A549 (cell line): ENCODE measurements around the gene UNC5B. TPM values are rescaled to one million over a fixed set of nuclear protein-coding genes. Genes with fewer than 3 reads are reported as not detected.

Experiments used
- ATAC-seq, 2 experiments: fragments of 200-7000 bp in 1 of 2; fragments of >200 bp in 1 of 2; cut with Nextera tagmentation in 1 of 2; cut with Tn5 transposase in 1 of 2; 3 replicates each; pipeline versions ENCODE4 v1.8.0 to v1.9.1; 2018 to 2020; ENCODE audit warnings: mild to moderate bottlenecking in 1 of 2, moderate library complexity in 1 of 2
- CTCF ChIA-PET: fragments of 300-600 bp; sonication (Branson Sonifier 250); formaldehyde crosslinking; extraction: SDS; loops from one replicate; lab custom pipeline; 2021; ENCODE audit warnings: antibody characterized with exemption, inconsistent platforms; lab: Yijun Ruan, JAX
- POLR2A ChIA-PET: fragments of 350-600 bp; formaldehyde crosslinking; extraction: SDS; loops from one replicate; lab custom pipeline; 2021; ENCODE audit warnings: antibody characterized with exemption, inconsistent platforms; lab: Yijun Ruan, JAX
- DNase-seq, 2 experiments: peaks; one replicate each; pipeline versions ENCODE4 v3.0.0 to v3.0.0-alpha.2; 2011 to 2016; ENCODE audit warnings: low read depth in 1 of 2, low spot score in 1 of 2
- FAIRE-seq: peaks from 2 replicates; lab custom pipeline; 2011; peaks lifted over from hg19 to GRCh38; lab: Jason Lieb, UNC
- H3K27ac ChIP-seq, 2 experiments: fragments of >200 bp; sonication (Bioruptor Twin); formaldehyde crosslinking; 3 replicates each; pipeline ENCODE4 v1.5.1; 2016 to 2017
- H3K4me1 ChIP-seq: fragments of >200 bp; sonication (Bioruptor Twin); formaldehyde crosslinking; 3 replicates; pipeline ENCODE4 v1.6.1; 2016
- H3K4me2 ChIP-seq: fragments of >200 bp; sonication (Bioruptor Twin); formaldehyde crosslinking; 3 replicates; pipeline ENCODE4 v1.6.1; 2016
- H3K4me3 ChIP-seq: fragments of >200 bp; sonication (Bioruptor Twin); formaldehyde crosslinking; 3 replicates; pipeline ENCODE4 v1.5.1; 2016
- H3K9me3 ChIP-seq: fragments of >200 bp; sonication (Bioruptor Twin); formaldehyde crosslinking; 3 replicates; pipeline ENCODE4 v1.6.1; 2016
- BHLHE40 ChIP-seq: IDR thresholded peaks from 2 replicates; pipeline ENCODE4 v1.6.1; 2012; ENCODE audit warnings: low read depth, low read length, inconsistent platforms
- CBX8 ChIP-seq: fragments of 200-600 bp; sonication (generic); IDR thresholded peaks from 2 replicates; pipeline ENCODE4 v1.6.1; 2016
- EHMT2 ChIP-seq: fragments of 200-600 bp; sonication (generic); IDR thresholded peaks from 2 replicates; pipeline ENCODE4 v1.6.1; 2016; ENCODE audit warnings: antibody characterized with exemption, low read depth, mild to moderate bottlenecking, moderate library complexity
- FOSB ChIP-seq: fragments of 250-450 bp; sonication (Bioruptor Pico); IDR thresholded peaks from 2 replicates; pipeline ENCODE4 v1.5.0; 2020; ENCODE audit warnings: mild to moderate bottlenecking, moderate library complexity
- FOSL2 ChIP-seq, 2 experiments: fragments of 450-650 bp in 1 of 2; fragments of >200 bp in 1 of 2; sonication (Bioruptor Twin) in 1 of 2; formaldehyde crosslinking; IDR thresholded peaks; 2 replicates each; pipeline versions ENCODE4 v1.5.0 to v1.6.1; 2016 to 2020; ENCODE audit warnings: mild to moderate bottlenecking in 1 of 2, moderate library complexity in 1 of 2
- HDAC2 ChIP-seq: fragments of 200-600 bp; sonication (generic); IDR thresholded peaks from 2 replicates; pipeline ENCODE4 v1.6.1; 2016
- HOXB13 ChIP-seq: fragments of 250-450 bp; sonication (Bioruptor Pico); IDR thresholded peaks from 2 replicates; pipeline ENCODE4 v1.5.0; 2020; ENCODE audit warnings: low read depth, mild to moderate bottlenecking, moderate library complexity
- JUNB ChIP-seq: fragments of >200 bp; sonication (Bioruptor Twin); formaldehyde crosslinking; IDR thresholded peaks from 2 replicates; pipeline ENCODE4 v1.6.1; 2016
- KDM1A ChIP-seq: fragments of 200-600 bp; sonication (generic); IDR thresholded peaks from 2 replicates; pipeline ENCODE4 v1.6.1; 2016; ENCODE audit warnings: low read depth, mild to moderate bottlenecking
- KDM5A ChIP-seq: fragments of 200-600 bp; sonication (generic); IDR thresholded peaks from 2 replicates; pipeline ENCODE4 v1.6.1; 2016; ENCODE audit warnings: antibody characterized with exemption, mild to moderate bottlenecking
- NFE2L2 ChIP-seq: fragments of 150-350 bp; conservative IDR thresholded peaks from 2 replicates; pipeline ENCODE4 v1.6.1; 2014; ENCODE audit warnings: low read length
- NPAS2 ChIP-seq: fragments of 250-450 bp; sonication (Bioruptor Pico); IDR thresholded peaks from 2 replicates; pipeline ENCODE4 v1.8.0; 2022; ENCODE audit warnings: mild to moderate bottlenecking, moderate library complexity, borderline replicate concordance
- PHF8 ChIP-seq: fragments of 200-600 bp; sonication (generic); IDR thresholded peaks from 2 replicates; pipeline ENCODE4 v1.6.1; 2016; ENCODE audit warnings: low read depth, mild to moderate bottlenecking, antibody characterized with exemption, moderate library complexity, borderline replicate concordance
- POLR2A ChIP-seq: IDR thresholded peaks from 2 replicates; pipeline ENCODE4 v1.6.1; 2012; ENCODE audit warnings: mild to moderate bottlenecking, low read length
- RAD21 ChIP-seq, 2 experiments: fragments of >200 bp in 1 of 2; sonication (Bioruptor Twin) in 1 of 2; formaldehyde crosslinking in 1 of 2; IDR thresholded peaks in 1 of 2; conservative IDR thresholded peaks in 1 of 2; 2 replicates in 1 of 2; 3 replicates in 1 of 2; pipeline ENCODE4 v1.6.1; 2012 to 2018; ENCODE audit warnings: inconsistent platforms in 1 of 2
- RARB ChIP-seq: fragments of 250-450 bp; sonication (Bioruptor Pico); IDR thresholded peaks from 2 replicates; pipeline ENCODE4 v1.8.0; 2021; ENCODE audit warnings: mild to moderate bottlenecking, moderate library complexity
- RCOR1 ChIP-seq: fragments of 150-350 bp; IDR thresholded peaks from 2 replicates; pipeline ENCODE4 v1.6.1; 2014; ENCODE audit warnings: antibody characterized with exemption, low read length, low read depth
- RFX5 ChIP-seq: fragments of 450-650 bp; IDR thresholded peaks from 2 replicates; pipeline ENCODE4 v1.7.1; 2014; ENCODE audit warnings: antibody characterized with exemption, mild to moderate bottlenecking, moderate library complexity
- SREBF2 ChIP-seq: fragments of 450-650 bp; IDR thresholded peaks from 2 replicates; pipeline ENCODE4 v1.6.1; 2014; ENCODE audit warnings: mild to moderate bottlenecking, moderate library complexity
- TFCP2L1 ChIP-seq: fragments of 250-450 bp; sonication (Bioruptor Pico); IDR thresholded peaks from 2 replicates; pipeline ENCODE4 v1.5.0; 2021; ENCODE audit warnings: mild to moderate bottlenecking
- TP53 ChIP-seq: fragments of 250-450 bp; sonication (Bioruptor Pico); IDR thresholded peaks from 2 replicates; pipeline ENCODE4 v1.5.0; 2021; ENCODE audit warnings: mild to moderate bottlenecking, moderate library complexity
- ZFP36 ChIP-seq: fragments of 450-650 bp; IDR thresholded peaks from 2 replicates; pipeline ENCODE4 v1.6.1; 2014; ENCODE audit warnings: borderline replicate concordance; ENCODE audit not compliant: partially characterized antibody
- WGBS: methylation state at CpG from one replicate; pipeline ENCODE4 v1.1.6; 2017; ENCODE audit errors: missing lambda C conversion rate; 5-methylcytosine and 5-hydroxymethylcytosine counted together
- polyA plus RNA-seq, 4 experiments: library from polyadenylated mRNA; depleted of rRNA in 3 of 4; stranded (reverse); fragments of >200 nt; fragmentation: RNase III in 1 of 4; extraction: RNeasy Plus Mini Kit Qiagen cat#74134 plus additional on column Dnase treatment in 1 of 4; gene quantifications; 2 replicates in 3 of 4; 3 replicates in 1 of 4; pipeline ENCODE4 v1.2.3, GENCODE V29; 2011 to 2017
- TF ChIP-seq, protein P1 (sequence below): fragments of >200 bp; sonication (Bioruptor Twin); formaldehyde crosslinking; IDR thresholded peaks from 2 replicates; pipeline ENCODE4 v1.6.1; 2016
- TF ChIP-seq, protein P2 (sequence below): IDR thresholded peaks from 2 replicates; pipeline ENCODE4 v1.6.1; 2012
- TF ChIP-seq, protein P3 (sequence below): fragments of 450-650 bp; IDR thresholded peaks from 2 replicates; pipeline ENCODE4 v1.6.1; 2014; ENCODE audit warnings: antibody characterized with exemption
- TF ChIP-seq, protein P4 (sequence below): fragments of 250-450 bp; sonication (Bioruptor Pico); IDR thresholded peaks from 2 replicates; pipeline ENCODE4 v1.5.0; 2020; ENCODE audit warnings: low read depth, mild to moderate bottlenecking, moderate library complexity
- TF ChIP-seq, protein P5 (sequence below): fragments of 150-350 bp; IDR thresholded peaks from 2 replicates; pipeline ENCODE4 v1.6.1; 2014; ENCODE audit warnings: low read depth, mild to moderate bottlenecking, low read length

UNC5B gene
- polyA plus RNA-seq, 2 of the 4 experiments (the other 2 are of a cell fraction), result 0.14 to 1.0 TPM

DNA sequence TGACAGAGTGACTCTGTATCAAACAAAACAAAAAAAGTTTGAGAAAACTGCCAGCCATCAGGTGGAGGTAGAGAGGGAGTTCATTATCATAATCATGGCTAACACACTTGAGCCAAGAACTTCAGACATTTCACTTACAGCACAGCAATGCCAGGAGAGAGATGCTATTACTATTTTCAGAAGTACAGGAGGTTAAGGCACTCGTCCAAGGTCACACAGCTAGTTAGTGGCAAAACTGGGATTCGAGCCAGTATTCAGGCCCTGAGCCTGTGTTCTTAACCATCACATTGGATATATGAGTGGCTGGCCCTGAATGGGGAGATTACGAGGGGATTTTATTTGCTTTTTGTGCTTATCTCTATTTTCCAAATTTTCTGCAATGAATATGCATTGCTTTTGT lies 24.8 kb upstream of the UNC5B start:
- no peaks in the 10 kb centered on the region for H3K9me3 ChIP-seq

DNA sequence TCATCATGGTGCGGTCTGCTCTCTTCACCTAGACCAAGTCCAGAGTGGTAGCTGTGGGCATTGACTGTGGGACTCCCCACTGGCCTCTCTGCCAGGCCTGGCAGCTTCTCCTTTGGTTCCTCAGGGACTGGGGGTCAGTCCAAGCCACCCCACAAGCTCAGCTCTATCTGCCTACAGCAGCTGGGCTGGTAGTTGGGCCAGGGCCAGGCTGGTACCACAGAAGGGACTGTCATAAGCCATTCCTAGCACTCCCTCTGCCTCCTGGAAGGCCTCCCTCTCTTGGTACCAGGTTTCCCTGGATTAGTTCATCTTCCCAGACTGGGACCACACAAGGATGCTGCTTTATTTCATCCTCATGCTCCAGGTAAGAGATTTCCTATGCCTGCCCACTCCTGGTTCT lies 24.2 kb upstream of the UNC5B start:
- ChIA-PET POLR2A (no interaction called here), CTCF (interaction anchor here (1.5 kb wide), 1 partner anchor 42 kb away, joined by 3 read pairs; no protein-coding TSS in a partner anchor)

More for the DNA sequence above, 24.8 kb upstream of the UNC5B start:
- FAIRE-seq, result no peak
- H3K4me2 ChIP-seq, result no peak overlapping the region
- no peaks in the 10 kb centered on the region for H3K4me1 ChIP-seq
- no peak for DNase-seq
- no peak for ATAC-seq
- ChIA-PET POLR2A (no interaction called here), CTCF (interaction anchor here (1.5 to 1.6 kb wide), 2 partner anchors 43 to 262 kb away, joined by 3 to 4 read pairs; no protein-coding TSS in a partner anchor)
- H3K4me3 ChIP-seq, result no peak overlapping the region
- TF ChIP-seq, protein P1, sequence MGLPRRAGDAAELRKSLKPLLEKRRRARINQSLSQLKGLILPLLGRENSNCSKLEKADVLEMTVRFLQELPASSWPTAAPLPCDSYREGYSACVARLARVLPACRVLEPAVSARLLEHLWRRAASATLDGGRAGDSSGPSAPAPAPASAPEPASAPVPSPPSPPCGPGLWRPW, result no peak
- TF ChIP-seq FOSB (CRISPR knock-in tag), result no peak
- TF ChIP-seq, protein P2, sequence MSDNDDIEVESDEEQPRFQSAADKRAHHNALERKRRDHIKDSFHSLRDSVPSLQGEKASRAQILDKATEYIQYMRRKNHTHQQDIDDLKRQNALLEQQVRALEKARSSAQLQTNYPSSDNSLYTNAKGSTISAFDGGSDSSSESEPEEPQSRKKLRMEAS, result no peak
- no peak for TF ChIP-seq KDM5A
- no peak for TF ChIP-seq CBX8
- TF ChIP-seq HOXB13 (CRISPR knock-in tag), result no peak
- TF ChIP-seq TFCP2L1, result no peak
- no peak for TF ChIP-seq PHF8
- no peak for TF ChIP-seq RARB
- TF ChIP-seq, protein P3, sequence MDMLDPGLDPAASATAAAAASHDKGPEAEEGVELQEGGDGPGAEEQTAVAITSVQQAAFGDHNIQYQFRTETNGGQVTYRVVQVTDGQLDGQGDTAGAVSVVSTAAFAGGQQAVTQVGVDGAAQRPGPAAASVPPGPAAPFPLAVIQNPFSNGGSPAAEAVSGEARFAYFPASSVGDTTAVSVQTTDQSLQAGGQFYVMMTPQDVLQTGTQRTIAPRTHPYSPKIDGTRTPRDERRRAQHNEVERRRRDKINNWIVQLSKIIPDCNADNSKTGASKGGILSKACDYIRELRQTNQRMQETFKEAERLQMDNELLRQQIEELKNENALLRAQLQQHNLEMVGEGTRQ, result no peak
- TF ChIP-seq, protein P4, sequence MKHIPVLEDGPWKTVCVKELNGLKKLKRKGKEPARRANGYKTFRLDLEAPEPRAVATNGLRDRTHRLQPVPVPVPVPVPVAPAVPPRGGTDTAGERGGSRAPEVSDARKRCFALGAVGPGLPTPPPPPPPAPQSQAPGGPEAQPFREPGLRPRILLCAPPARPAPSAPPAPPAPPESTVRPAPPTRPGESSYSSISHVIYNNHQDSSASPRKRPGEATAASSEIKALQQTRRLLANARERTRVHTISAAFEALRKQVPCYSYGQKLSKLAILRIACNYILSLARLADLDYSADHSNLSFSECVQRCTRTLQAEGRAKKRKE, result no peak
- TF ChIP-seq SREBF2, result no peak
- TF ChIP-seq, protein P5, sequence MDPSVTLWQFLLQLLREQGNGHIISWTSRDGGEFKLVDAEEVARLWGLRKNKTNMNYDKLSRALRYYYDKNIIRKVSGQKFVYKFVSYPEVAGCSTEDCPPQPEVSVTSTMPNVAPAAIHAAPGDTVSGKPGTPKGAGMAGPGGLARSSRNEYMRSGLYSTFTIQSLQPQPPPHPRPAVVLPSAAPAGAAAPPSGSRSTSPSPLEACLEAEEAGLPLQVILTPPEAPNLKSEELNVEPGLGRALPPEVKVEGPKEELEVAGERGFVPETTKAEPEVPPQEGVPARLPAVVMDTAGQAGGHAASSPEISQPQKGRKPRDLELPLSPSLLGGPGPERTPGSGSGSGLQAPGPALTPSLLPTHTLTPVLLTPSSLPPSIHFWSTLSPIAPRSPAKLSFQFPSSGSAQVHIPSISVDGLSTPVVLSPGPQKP, result no peak
- WGBS, result 22% methylated on average over 3 of the region's 3 CpGs
- no peak overlapping the region for H3K27ac ChIP-seq

DNA sequence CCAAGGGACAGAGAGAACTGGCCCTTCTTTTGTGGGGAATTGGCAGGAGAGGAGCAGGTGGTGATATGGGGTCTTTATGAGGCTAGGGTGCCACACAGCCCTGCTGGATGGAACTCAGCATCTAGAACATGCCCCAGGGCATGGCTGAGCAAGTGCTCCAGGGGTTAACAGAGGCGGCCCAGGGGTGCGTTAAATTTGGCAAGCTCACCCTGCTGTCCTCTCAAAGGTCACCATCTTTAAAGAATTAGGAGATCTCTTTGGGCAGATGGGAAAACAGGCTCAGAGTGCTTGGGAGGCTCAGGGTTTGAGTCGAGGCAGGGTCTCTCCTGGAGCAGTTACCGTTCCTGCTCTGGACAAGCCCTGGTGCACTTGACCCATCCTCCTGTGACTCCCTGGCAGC lies 21.4 kb upstream of the UNC5B start:
- ChIA-PET POLR2A (no interaction called here), CTCF (interaction anchor here (1.2 to 2.2 kb wide), 4 partner anchors 18 to 266 kb away, joined by 3 to 4 read pairs (median 4); no protein-coding TSS in a partner anchor)
- H3K4me3 ChIP-seq, result no peak overlapping the region
- H3K4me2 ChIP-seq, result no peak overlapping the region
- DNase-seq, result no peak
- H3K27ac ChIP-seq, result no peak overlapping the region
- no peak for FAIRE-seq
- TF ChIP-seq NFE2L2, result no peak
- TF ChIP-seq CBX8, result no peak
- no peak for TF ChIP-seq EHMT2
- no peak for TF ChIP-seq RAD21 (conservative IDR thresholded peaks at IDR 0.05 in 1 of 2, IDR thresholded peaks at IDR 0.05 in 1 of 2)
- no peak for TF ChIP-seq RCOR1
- no peak for TF ChIP-seq HDAC2
- no peak for TF ChIP-seq KDM1A
- no peak for TF ChIP-seq BHLHE40
- no peak for TF ChIP-seq JUNB
- peaks cover 2% of the 10 kb centered on the region; the same call in 1 of the 3 replicates for H3K9me3 ChIP-seq
- H3K4me1 ChIP-seq, result no peaks in the 10 kb centered on the region
- no peak for ATAC-seq
- 52% methylated on average over 4 of the region's 4 CpGs for WGBS

More for the DNA sequence above, 24.2 kb upstream of the UNC5B start:
- Histone ChIP-seq H3K27ac (no peak overlapping the region), H3K4me2 (no peak overlapping the region), H3K9me3 (no peaks in the 10 kb centered on the region), H3K4me1 (no peaks in the 10 kb centered on the region), H3K4me3 (no peak overlapping the region)
- DNase-seq (no peak), ATAC-seq (no peak; a peak in 1 of 6 replicates), FAIRE-seq (no peak)
- TF ChIP-seq FOSL2 (IDR thresholded peaks at IDR 0.05), result no peak
- no peak for TF ChIP-seq FOSL2 (CRISPR knock-in tag; IDR thresholded peaks at IDR 0.05)
- no peak for TF ChIP-seq NPAS2 (CRISPR knock-in tag)
- no peak for TF ChIP-seq CBX8
- no peak for TF ChIP-seq PHF8
- no peak for TF ChIP-seq KDM1A
- TF ChIP-seq POLR2A, result no peak
- TF ChIP-seq, protein P4, result no peak
- no peak for TF ChIP-seq RFX5
- TF ChIP-seq, protein P2, result no peak
- no peak for TF ChIP-seq TP53 (CRISPR knock-in tag)
- TF ChIP-seq NFE2L2, result no peak
- no peak for TF ChIP-seq ZFP36
- TF ChIP-seq TFCP2L1, result no peak
- TF ChIP-seq BHLHE40, result no peak
- WGBS, result 100% methylated on average over 1 of the region's 1 CpG
